ENCODE data around the gene SPARC. TPM values are rescaled to one million over a fixed set of nuclear protein-coding genes. Genes with fewer than 3 reads are reported as not detected.
A peak's percentile ranks its signal among the peaks of the same experiment; 100 is the strongest.
"Not testable (repeated sequence)": the region's sequence is repeated elsewhere in the genome, so short reads cannot be mapped to it uniquely, and the experiment has no call there.

The SPARC gene
- total and polyA plus RNA-seq, 5 donors: 301 to 896 (median 492) TPM

- no peak overlapping the region for H3K4me3 ChIP-seq (ENCODE audit: low read length)
- WGBS: 62% methylated on average over 1 of the region's 1 CpG
- no peaks in the 10 kb centered on the region for H3K9me3 ChIP-seq (ENCODE audit: control insufficient read depth, low read length)
- ATAC-seq (no peak), DNase-seq (no peak)
- no peaks in the 10 kb centered on the region for H3K4me1 ChIP-seq (ENCODE audit: control insufficient read depth, insufficient read depth, low read length)
- H3K27ac ChIP-seq (ENCODE audit: low read length): no peak overlapping the region
- H3K27me3 ChIP-seq (ENCODE audit: control insufficient read depth, insufficient read depth): no peaks in the 10 kb centered on the region
- intact Hi-C loops (cut with DNase I): no loop called here
These were observed 16.5 kb upstream of the SPARC start for GRCh38 chr5:151703227-151703626.

- H3K27ac ChIP-seq (ENCODE audit: low read length): no peak overlapping the region
- intact Hi-C loops (cut with DNase I): no loop called here
These were observed 14.1 kb upstream of the SPARC start for GRCh38 chr5:151700820-151701219.

GRCh38 chr5:151700296-151700695, 13.6 kb upstream of the SPARC start:
- DNase-seq: no peak
- H3K4me1 ChIP-seq (ENCODE audit: control insufficient read depth, insufficient read depth, low read length): no peaks in the 10 kb centered on the region
- intact Hi-C loops (cut with DNase I): no loop called here
- WGBS: 78% methylated on average over 2 of the region's 2 CpGs
- ATAC-seq: no peak
- no peaks in the 10 kb centered on the region for H3K9me3 ChIP-seq (ENCODE audit: control insufficient read depth, low read length)
- H3K4me3 ChIP-seq (ENCODE audit: low read length): no peak overlapping the region
- no peak overlapping the region for H3K27ac ChIP-seq (ENCODE audit: low read length)
- H3K27me3 ChIP-seq (ENCODE audit: control insufficient read depth, insufficient read depth): no peaks in the 10 kb centered on the region

More at GRCh38 chr5:151700820-151701219, 14.1 kb upstream of the SPARC start:
- no peaks in the 10 kb centered on the region for H3K4me1 ChIP-seq (ENCODE audit: control insufficient read depth, insufficient read depth, low read length)
- DNase-seq (no peak), ATAC-seq (no peak)
- H3K9me3 ChIP-seq (ENCODE audit: control insufficient read depth, low read length): no peaks in the 10 kb centered on the region
- H3K27me3 ChIP-seq (ENCODE audit: control insufficient read depth, insufficient read depth): no peaks in the 10 kb centered on the region
- H3K4me3 ChIP-seq (ENCODE audit: low read length): no peak overlapping the region

- Histone ChIP-seq H3K27me3 (ENCODE audit: control insufficient read depth, insufficient read depth) (no peaks in the 10 kb centered on the region), H3K4me1 (ENCODE audit: control insufficient read depth, insufficient read depth, low read length) (no peaks in the 10 kb centered on the region), H3K27ac (ENCODE audit: low read length) (peak overlapping the region; percentile 88), H3K9me3 (ENCODE audit: control insufficient read depth, low read length) (no peaks in the 10 kb centered on the region), H3K4me3 (ENCODE audit: low read length) (no peak overlapping the region)
- DNase-seq (peak; percentile 89 to 91 (median 91)), ATAC-seq (peak; percentile 89 to 94)
- intact Hi-C loops (cut with DNase I): no loop called here
- WGBS: 58% methylated on average over 13 of the region's 13 CpGs
These were observed 12.6 kb upstream of the SPARC start for GRCh38 chr5:151699071-151699901.

GRCh38 chr5:151698081-151698480, 11.4 kb upstream of the SPARC start:
- DNase-seq; intact Hi-C loops (cut with DNase I); H3K4me3 ChIP-seq (ENCODE audit: low read length); H3K9me3 ChIP-seq (ENCODE audit: control insufficient read depth, low read length); H3K4me1 ChIP-seq (ENCODE audit: control insufficient read depth, insufficient read depth, low read length); H3K27ac ChIP-seq (ENCODE audit: low read length); H3K27me3 ChIP-seq (ENCODE audit: control insufficient read depth, insufficient read depth); ATAC-seq: not testable (repeated sequence)
- 88% methylated on average over 4 of the region's 4 CpGs for WGBS

GRCh38 chr5:151697452-151697851, 10.7 kb upstream of the SPARC start:
- ATAC-seq: no peak
- DNase-seq: peak in 1 of 3 donors; percentile 57
- Histone ChIP-seq H3K4me1 (ENCODE audit: control insufficient read depth, insufficient read depth, low read length) (no peaks in the 10 kb centered on the region), H3K27ac (ENCODE audit: low read length) (peak overlapping the region; percentile 70), H3K4me3 (ENCODE audit: low read length) (no peak overlapping the region), H3K27me3 (ENCODE audit: control insufficient read depth, insufficient read depth) (no peaks in the 10 kb centered on the region), H3K9me3 (ENCODE audit: control insufficient read depth, low read length) (no peaks in the 10 kb centered on the region)
- intact Hi-C loops (cut with DNase I): no loop called here
- WGBS: 68% methylated on average over 8 of the region's 8 CpGs

GRCh38 chr5:151696470-151697061, 9.9 kb upstream of the SPARC start:
- H3K4me1 ChIP-seq (ENCODE audit: control insufficient read depth, insufficient read depth, low read length): no peaks in the 10 kb centered on the region
- 40% methylated on average over 20 of the region's 20 CpGs for WGBS
- peak; percentile 83 to 90 (median 87) for DNase-seq
- peak overlapping the region; percentile 95 for H3K27ac ChIP-seq (ENCODE audit: low read length)
- no peaks in the 10 kb centered on the region for H3K27me3 ChIP-seq (ENCODE audit: control insufficient read depth, insufficient read depth)
- H3K9me3 ChIP-seq (ENCODE audit: control insufficient read depth, low read length): no peaks in the 10 kb centered on the region
- H3K4me3 ChIP-seq (ENCODE audit: low read length): no peak overlapping the region
- intact Hi-C loops (cut with DNase I): no loop called here
- ATAC-seq: peak; percentile 73 to 74

GRCh38 chr5:151695464-151695863, 8.7 kb upstream of the SPARC start:
- Histone ChIP-seq H3K27me3 (ENCODE audit: control insufficient read depth, insufficient read depth) (no peaks in the 10 kb centered on the region), H3K9me3 (ENCODE audit: control insufficient read depth, low read length) (no peaks in the 10 kb centered on the region), H3K4me3 (ENCODE audit: low read length) (no peak overlapping the region), H3K4me1 (ENCODE audit: control insufficient read depth, insufficient read depth, low read length) (no peaks in the 10 kb centered on the region), H3K27ac (ENCODE audit: low read length) (no peak overlapping the region)
- no peak for DNase-seq
- intact Hi-C loops (cut with DNase I): no loop called here
- no peak for ATAC-seq
- WGBS: 78% methylated on average over 1 of the region's 1 CpG

- 73% methylated on average over 3 of the region's 3 CpGs for WGBS
- ATAC-seq: peak in 1 of 2 donors; percentile 17
- Histone ChIP-seq H3K9me3 (ENCODE audit: control insufficient read depth, low read length) (no peaks in the 10 kb centered on the region), H3K4me1 (ENCODE audit: control insufficient read depth, insufficient read depth, low read length) (no peaks in the 10 kb centered on the region), H3K27ac (ENCODE audit: low read length) (peak overlapping the region; percentile 13), H3K27me3 (ENCODE audit: control insufficient read depth, insufficient read depth) (no peaks in the 10 kb centered on the region), H3K4me3 (ENCODE audit: low read length) (no peak overlapping the region)
- intact Hi-C loops (cut with DNase I): no loop called here
- DNase-seq: peak in 2 of 3 donors; percentile 51 to 70
These were observed 7.3 kb upstream of the SPARC start for GRCh38 chr5:151694035-151694485.

GRCh38 chr5:151692312-151692711, 5.6 kb upstream of the SPARC start:
- WGBS: 77% methylated on average over 3 of the region's 3 CpGs
- intact Hi-C loops (cut with DNase I): no loop called here
- Histone ChIP-seq H3K4me1 (ENCODE audit: control insufficient read depth, insufficient read depth, low read length) (no peaks in the 10 kb centered on the region), H3K4me3 (ENCODE audit: low read length) (no peak overlapping the region), H3K27me3 (ENCODE audit: control insufficient read depth, insufficient read depth) (no peaks in the 10 kb centered on the region), H3K27ac (ENCODE audit: low read length) (no peak overlapping the region), H3K9me3 (ENCODE audit: control insufficient read depth, low read length) (no peaks in the 10 kb centered on the region)
- no peak for ATAC-seq
- no peak for DNase-seq

GRCh38 chr5:151691706-151692105, 5.0 kb upstream of the SPARC start:
- Histone ChIP-seq H3K27ac (ENCODE audit: low read length) (no peak overlapping the region), H3K9me3 (ENCODE audit: control insufficient read depth, low read length) (no peaks in the 10 kb centered on the region), H3K27me3 (ENCODE audit: control insufficient read depth, insufficient read depth) (no peaks in the 10 kb centered on the region), H3K4me1 (ENCODE audit: control insufficient read depth, insufficient read depth, low read length) (no peaks in the 10 kb centered on the region), H3K4me3 (ENCODE audit: low read length) (no peak overlapping the region)
- WGBS: 95% methylated on average over 3 of the region's 3 CpGs
- ATAC-seq (no peak), DNase-seq (no peak)
- intact Hi-C loops (cut with DNase I): no loop called here

Measured in right cardiac atrium (tissue), 5 donors.